Bone marrow (tissue), 2 donors: ENCODE data around the gene PFKL.

ENCODE experiments used
- DNase-seq, 2 donors: peaks; one replicate each; lab custom pipeline; 2025; lab: John Stamatoyannopoulos, UW

PFKL gene

DNA sequence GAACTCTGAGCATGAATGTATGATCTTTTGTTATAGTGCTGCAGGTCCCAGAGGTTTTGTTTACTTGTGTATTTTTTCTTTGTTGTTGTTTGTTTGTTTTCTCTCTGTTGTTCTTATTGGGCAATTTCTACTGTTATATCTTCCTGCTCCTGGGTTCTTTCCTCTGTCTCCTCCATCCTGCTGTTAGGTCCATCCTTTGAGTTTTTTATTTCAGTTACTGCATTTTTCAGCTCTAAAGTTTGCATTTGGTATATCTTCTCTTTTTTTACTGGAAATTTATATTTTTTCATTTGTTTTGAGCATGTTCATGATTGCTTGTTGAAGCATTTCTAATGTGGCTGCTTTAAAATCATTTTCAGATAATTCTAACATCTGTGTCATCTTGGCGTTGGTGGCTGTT, 63.4 kb downstream of the PFKL start:
- no peak for DNase-seq

GRCh38 chr21:44364151-44365053, 64.5 kb downstream of the PFKL start:
- no peak for DNase-seq

- no peak for DNase-seq
Observed at GRCh38 chr21:44365251-44365966, 65.6 kb downstream of the PFKL start.

GRCh38 chr21:44365967-44366585, 66.2 kb downstream of the PFKL start:
- DNase-seq: no peak

GRCh38 chr21:44366586-44367211, 66.8 kb downstream of the PFKL start:
- no peak for DNase-seq

GRCh38 chr21:44368711-44369446, 69.0 kb downstream of the PFKL start:
- DNase-seq: no peak

DNA sequence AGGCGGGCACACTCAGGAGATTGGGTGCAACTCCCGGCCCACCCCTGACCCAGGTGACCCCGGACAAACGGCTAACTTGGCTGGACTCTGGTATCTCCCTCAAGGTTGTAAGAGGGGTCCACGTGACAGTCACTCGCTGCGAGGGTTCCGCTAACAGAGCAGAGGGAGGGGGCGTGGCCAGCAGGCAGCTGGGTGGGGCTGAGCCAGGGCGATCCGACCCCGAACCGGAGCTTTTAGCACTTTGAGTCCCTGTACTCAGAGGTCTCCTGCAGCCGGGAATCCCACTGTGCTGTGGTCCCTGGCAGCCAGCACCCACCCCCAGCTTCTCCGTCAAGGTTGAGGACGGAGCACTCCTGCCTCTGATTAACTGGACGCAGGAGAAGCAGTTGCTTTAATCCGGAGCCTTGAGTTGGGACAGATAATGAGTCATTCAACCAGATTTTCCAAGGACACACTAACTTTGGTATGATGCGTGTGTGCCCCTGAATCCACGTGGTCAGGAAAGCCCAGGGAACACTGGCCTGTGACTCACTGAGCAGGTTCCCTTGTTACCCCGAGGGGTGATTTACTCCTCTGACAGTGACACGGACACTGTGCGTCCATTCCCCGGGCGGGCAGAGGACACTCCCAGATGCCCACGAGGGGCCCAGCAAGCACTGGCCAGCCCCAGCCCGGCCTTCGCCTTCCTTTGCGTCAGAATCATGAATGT, 70.3 kb downstream of the PFKL start:
- no peak for DNase-seq

DNA sequence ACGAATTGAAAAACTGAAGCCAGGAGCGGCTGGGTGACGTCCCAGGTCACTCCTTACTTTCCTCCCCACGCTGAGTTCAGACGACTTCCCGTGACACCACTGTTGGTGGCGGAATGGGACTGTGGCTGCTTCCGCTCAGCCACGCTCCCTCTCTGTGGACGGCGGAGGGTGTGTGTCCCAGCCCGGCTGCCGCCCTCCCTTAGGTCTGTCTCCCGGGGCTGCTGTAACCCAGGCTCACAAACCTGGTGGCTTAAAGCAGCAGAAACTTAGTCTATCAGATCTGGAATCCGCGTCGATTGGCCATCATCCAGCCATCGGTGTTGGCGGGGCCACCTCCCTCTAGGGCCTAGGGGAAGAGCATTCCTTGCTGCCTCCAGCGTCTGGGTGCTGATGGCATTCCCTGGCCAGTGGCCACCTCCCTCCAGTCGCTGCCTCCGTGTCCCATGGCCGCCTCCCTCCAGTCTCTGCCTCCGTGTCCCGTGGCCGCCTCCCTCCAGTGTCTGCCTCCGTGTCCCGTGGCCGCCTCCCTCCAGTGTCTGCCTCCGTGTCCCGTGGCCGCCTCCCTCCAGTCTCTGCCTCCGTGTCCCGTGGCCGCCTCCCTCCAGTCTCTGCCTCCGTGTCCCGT, 71.0 kb downstream of the PFKL start:
- DNase-seq: no peak

GRCh38 chr21:44371596-44371995, 71.7 kb downstream of the PFKL start:
- DNase-seq: no peak

DNA sequence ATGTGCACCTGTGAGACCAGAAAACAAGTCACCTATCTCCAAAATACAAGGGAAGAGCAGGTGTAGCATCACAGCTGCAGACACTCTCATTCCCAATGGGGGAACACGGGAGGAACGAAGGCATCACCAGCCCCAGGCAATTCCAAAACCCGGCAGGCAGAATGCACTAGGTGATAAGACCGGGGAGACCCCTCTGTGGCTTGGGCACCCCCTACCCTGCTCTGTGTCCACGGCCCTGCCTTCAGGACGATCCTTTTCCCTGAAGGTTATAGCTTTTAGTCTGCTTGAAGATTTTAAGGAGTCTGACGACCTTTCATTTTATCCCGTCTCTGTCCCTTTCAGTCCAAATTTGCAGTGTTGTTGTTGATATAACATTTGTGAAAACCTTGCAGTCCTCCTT, 72.8 kb downstream of the PFKL start:
- DNase-seq: no peak

GRCh38 chr21:44374601-44375280, 74.9 kb downstream of the PFKL start:
- no peak for DNase-seq

DNA sequence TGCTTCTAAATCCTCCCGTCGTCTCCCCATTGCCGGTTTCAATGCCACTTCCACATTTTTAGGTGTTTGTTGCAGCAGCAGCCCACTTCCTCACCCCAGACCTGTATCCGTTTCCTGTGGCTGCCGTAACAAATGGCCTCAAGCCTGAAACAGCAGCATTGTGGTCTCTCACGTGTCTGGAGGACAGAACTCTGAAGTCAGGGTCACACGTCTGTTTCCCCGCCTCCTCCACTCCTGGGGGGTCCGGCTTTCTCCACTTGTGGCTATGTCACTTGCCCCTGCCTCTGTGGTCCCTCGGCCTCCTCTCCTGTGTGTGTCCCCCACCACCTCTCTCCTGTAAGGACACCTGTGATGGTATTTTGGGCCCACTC, 75.4 kb downstream of the PFKL start:
- DNase-seq: peak; percentile 17 to 80

DNA sequence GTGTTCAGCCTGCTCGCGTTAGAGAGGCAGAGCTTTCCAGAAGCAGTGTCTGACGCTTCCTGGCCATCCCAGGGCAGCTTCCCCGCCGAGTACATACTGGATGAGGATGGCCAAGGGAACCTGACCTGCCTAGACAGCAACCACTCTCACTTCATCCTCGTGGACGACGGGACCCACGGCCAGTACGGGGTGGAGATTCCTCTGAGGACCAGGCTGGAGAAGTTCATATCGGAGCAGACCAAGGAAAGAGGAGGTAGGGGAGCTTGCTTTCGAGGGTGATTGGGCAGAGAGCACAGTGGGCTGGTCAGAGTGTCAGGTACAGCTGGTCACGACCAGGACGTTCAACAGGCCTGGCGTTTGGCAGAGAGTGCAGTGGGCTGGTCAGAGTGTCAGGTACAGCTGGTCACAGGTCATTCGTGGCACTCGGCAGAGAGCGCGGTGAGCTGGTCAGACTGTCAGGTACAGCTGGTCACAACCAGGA, 75.9 kb downstream of the PFKL start:
- no peak for DNase-seq

DNA sequence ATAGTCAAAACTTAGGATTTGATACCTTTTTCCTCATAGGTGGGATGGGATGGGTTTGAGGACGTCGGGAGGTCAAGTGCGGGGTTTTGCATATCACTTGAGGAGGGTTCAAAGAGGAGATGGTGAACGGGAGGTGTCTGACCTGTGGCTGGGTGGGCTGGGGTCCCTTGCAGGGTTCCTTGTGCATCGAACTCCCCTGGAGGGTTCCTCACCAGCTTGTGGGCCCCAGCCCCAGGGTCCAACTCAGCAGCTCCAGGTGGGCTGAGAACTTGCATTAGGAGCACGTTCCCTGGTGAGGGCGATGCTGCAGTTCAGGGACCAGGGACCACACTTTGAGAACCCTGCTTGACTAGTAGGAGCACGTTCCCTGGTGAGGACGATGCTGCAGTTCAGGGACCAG, 76.8 kb downstream of the PFKL start:
- no peak for DNase-seq
